ENCODE measurements around the gene PARD3B.

DNA sequence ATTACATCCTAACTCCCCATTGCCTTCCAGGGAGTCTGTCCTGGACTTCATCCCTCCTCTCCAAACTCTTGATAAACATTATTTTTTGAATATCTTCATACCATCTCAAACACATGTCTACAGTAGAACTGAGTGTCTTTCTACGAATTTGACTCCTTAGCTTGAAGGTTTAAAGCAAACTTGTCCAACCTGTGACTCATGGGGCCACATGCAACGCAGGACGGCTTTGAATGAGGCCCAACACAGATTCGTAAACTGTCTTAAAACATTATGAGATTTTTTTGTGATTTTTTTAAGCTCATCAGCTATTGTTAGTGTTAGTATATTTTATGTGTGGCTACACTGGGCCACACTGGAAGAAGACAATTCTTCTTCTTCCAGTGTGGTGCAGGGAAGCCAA lies 98.1 kb downstream of the PARD3B start:
- TF ChIP-seq, protein P1, sequence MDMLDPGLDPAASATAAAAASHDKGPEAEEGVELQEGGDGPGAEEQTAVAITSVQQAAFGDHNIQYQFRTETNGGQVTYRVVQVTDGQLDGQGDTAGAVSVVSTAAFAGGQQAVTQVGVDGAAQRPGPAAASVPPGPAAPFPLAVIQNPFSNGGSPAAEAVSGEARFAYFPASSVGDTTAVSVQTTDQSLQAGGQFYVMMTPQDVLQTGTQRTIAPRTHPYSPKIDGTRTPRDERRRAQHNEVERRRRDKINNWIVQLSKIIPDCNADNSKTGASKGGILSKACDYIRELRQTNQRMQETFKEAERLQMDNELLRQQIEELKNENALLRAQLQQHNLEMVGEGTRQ (IDR thresholded peaks at IDR 0.05; ENCODE audit: low read depth, low read length): no peak
- TF ChIP-seq, protein P2, sequence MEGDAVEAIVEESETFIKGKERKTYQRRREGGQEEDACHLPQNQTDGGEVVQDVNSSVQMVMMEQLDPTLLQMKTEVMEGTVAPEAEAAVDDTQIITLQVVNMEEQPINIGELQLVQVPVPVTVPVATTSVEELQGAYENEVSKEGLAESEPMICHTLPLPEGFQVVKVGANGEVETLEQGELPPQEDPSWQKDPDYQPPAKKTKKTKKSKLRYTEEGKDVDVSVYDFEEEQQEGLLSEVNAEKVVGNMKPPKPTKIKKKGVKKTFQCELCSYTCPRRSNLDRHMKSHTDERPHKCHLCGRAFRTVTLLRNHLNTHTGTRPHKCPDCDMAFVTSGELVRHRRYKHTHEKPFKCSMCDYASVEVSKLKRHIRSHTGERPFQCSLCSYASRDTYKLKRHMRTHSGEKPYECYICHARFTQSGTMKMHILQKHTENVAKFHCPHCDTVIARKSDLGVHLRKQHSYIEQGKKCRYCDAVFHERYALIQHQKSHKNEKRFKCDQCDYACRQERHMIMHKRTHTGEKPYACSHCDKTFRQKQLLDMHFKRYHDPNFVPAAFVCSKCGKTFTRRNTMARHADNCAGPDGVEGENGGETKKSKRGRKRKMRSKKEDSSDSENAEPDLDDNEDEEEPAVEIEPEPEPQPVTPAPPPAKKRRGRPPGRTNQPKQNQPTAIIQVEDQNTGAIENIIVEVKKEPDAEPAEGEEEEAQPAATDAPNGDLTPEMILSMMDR (conservative IDR thresholded peaks at IDR 0.05; ENCODE audit: low read depth, low read length): no peak
- TF ChIP-seq CEBPB (IDR thresholded peaks at IDR 0.05; ENCODE audit: low read depth, low read length) (no peak), MAZ (IDR thresholded peaks at IDR 0.05; ENCODE audit: borderline replicate concordance, low read depth, low read length) (no peak), BHLHE40 (IDR thresholded peaks at IDR 0.05; ENCODE audit: low read depth, low read length) (no peak), MXI1 (IDR thresholded peaks at IDR 0.05; ENCODE audit: borderline replicate concordance, low read depth, low read length) (no peak), POLR2A (IDR thresholded peaks at IDR 0.05; ENCODE audit: low read depth, low read length) (no peak), FOS (IDR thresholded peaks at IDR 0.05; ENCODE audit: low read depth, low read length) (no peak)
